Femur (tissue), 1 donor: ENCODE measurements around the gene CFC1B.
"Not testable (repeated sequence)": the region's sequence is repeated elsewhere in the genome, so short reads cannot be mapped to it uniquely, and the experiment has no call there.

ENCODE experiments used
- DNase-seq: peaks from one replicate; pipeline ENCODE4 v3.0.0-alpha.2; 2017

CFC1B gene

GRCh38 chr2:130571929-130572328 lies 50.9 kb downstream of the CFC1B start:
- not testable (repeated sequence) for DNase-seq

GRCh38 chr2:130574230-130574629 lies 53.2 kb downstream of the CFC1B start:
- not testable (repeated sequence) for DNase-seq

- not testable (repeated sequence) for DNase-seq
Measured at GRCh38 chr2:130576209-130576784, 55.3 kb downstream of the CFC1B start.

GRCh38 chr2:130577559-130577958 lies 56.5 kb downstream of the CFC1B start:
- DNase-seq, result not testable (repeated sequence)
